Measurements from ENCODE around the gene UNCX. TPM values are rescaled to one million over a fixed set of nuclear protein-coding genes. Genes with fewer than 3 reads are reported as not detected.

Gene UNCX
- total RNA-seq, 1 experiment from 2014 or later = not detected

DNA sequence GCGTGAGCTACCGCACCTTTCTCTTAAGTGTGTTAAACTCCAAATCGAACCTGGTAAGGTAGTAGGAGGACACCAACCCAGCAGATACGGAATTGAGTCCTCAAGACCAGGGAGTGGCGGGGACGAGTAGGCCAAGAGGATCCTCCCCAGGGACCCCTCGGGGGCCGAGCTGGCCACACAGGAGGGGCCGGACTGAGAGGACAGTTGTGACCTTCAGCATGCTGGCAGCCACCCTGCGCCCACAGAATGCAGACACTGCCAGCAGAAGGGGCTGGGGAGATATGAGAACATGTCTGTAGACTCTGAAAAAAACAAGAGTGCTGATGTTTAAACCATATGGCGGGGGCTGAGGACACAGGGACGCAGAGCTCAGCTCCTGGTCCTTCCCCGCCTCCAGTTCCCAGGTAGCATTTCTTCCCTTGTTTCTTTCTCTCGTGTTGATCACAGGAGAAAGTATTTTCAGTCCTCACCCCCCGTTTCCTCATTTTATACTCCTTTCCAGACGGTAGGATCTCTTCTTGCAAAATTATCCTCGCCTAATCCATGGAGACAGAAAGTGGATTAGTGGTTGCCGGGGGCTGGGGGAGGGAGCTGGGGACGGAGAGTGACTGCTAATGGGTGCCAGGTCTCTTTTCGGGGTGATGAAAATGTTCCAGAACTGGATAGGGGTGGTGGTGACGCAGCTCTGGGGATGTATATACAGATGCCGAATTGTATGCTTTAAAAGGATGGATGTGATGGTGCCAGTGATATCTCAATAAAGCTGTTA, 11.5 kb upstream of the UNCX start:
- no peak overlapping the region for H3K4me3 Mint-ChIP-seq (ENCODE audit: low read depth, unreplicated experiment)
- H3K4me1 Mint-ChIP-seq (ENCODE audit: low read depth, unreplicated experiment) = no peaks in the 10 kb centered on the region
- TF ChIP-seq, protein P1, sequence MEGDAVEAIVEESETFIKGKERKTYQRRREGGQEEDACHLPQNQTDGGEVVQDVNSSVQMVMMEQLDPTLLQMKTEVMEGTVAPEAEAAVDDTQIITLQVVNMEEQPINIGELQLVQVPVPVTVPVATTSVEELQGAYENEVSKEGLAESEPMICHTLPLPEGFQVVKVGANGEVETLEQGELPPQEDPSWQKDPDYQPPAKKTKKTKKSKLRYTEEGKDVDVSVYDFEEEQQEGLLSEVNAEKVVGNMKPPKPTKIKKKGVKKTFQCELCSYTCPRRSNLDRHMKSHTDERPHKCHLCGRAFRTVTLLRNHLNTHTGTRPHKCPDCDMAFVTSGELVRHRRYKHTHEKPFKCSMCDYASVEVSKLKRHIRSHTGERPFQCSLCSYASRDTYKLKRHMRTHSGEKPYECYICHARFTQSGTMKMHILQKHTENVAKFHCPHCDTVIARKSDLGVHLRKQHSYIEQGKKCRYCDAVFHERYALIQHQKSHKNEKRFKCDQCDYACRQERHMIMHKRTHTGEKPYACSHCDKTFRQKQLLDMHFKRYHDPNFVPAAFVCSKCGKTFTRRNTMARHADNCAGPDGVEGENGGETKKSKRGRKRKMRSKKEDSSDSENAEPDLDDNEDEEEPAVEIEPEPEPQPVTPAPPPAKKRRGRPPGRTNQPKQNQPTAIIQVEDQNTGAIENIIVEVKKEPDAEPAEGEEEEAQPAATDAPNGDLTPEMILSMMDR (IDR thresholded peaks at IDR 0.05; ENCODE audit: unreplicated experiment) = no peak
- H3K27ac Mint-ChIP-seq (ENCODE audit: unreplicated experiment) = no peak overlapping the region
- BruUV-seq (replicated peaks) = no TSS peak
- CTCF ChIA-PET = interaction anchor here (0.5 to 1.6 kb wide), 7 partner anchors 13 to 192 kb away, joined by 3 to 9 read pairs (median 4); no protein-coding TSS in a partner anchor
- no peak for DNase-seq
- H3K9me3 Mint-ChIP-seq (ENCODE audit: low read depth, unreplicated experiment) = no peaks in the 10 kb centered on the region
- H3K27me3 Mint-ChIP-seq (ENCODE audit: unreplicated experiment) = peaks cover 100% of the 10 kb centered on the region
- intact Hi-C loops (cut with micrococcal nuclease; ENCODE audit: unreplicated experiment) = no loop called here
- no peaks in the 10 kb centered on the region for H3K36me3 Mint-ChIP-seq (ENCODE audit: insufficient read depth, unreplicated experiment)

DNA sequence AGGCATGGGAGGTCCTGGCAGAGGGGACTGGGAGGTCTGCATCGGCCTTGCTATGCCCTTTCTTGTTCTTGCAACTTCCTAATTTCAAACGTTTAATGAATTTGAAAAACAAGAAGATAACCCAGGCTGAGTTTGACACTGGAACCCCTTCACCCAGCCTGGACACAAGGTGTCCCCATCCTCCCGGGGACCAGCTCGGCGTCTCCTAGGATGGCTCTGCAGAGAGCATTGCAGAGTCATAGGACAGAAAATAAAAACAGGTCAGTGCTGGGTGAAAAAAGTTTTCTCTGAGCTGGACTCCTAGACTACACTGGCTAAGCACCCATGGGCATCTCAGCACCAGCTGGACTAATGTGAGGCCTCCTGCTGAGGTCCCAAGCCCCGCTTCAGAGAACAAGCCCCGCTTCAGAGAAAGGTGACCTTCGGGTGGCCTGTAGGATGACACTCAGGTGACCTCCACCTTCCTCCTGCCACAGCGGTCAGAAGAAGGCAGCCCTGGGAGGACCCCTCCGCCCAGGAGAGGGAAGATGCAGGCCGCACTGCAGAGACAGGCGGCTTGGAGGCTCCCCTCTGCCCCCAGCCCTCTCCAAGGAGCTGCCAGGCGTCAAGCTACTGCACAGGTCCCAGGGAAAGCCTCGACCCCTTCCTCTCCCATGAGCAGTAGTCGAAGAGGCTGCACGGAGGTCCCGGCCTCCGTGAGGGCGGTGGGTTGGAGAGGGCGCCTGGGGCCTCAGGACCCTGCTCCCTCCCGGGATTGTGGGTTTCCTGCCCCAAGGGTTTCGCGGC, 9.3 kb upstream of the UNCX start:
- CTCF ChIA-PET = interaction anchor here (0.6 to 1.6 kb wide), 3 partner anchors 25 to 209 kb away, joined by 4 to 5 read pairs (median 5); no protein-coding TSS in a partner anchor
- H3K4me1 Mint-ChIP-seq (ENCODE audit: low read depth, unreplicated experiment) = no peaks in the 10 kb centered on the region

DNA sequence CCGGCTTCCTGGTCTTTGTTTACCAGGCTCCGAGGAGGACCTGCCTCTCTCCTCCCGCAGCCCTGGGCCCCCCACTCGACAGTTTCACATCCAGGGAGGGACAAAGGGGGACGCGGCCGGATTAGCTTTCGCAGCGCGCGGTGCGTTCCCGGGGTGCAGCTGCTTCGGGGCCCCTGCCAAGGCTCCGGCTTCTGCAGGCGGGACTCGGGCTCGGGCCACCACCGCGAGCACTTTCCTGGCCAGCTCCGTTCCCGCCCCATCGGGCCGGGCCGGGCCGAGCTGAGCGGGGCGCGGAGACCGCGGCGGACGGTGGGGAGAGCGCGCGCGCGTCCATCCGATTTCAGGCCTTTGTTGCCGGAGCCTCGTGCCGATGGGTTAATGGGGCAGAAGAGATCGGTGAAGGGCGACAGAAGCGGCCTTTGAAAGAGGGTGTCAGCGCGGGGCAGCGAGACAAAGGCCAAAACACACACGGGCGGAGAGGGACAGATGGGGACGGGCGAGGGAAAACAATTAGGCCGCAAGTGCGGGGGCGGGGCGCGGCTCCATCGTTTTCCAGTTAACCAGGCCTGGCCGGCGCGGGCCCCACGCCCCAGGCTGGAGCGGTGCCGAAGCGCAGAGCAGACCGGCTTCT, 8.5 kb upstream of the UNCX start:
- DNase-seq = no peak
- TF ChIP-seq, protein P1 (IDR thresholded peaks at IDR 0.05; ENCODE audit: unreplicated experiment) = no peak
- no peaks in the 10 kb centered on the region for H3K36me3 Mint-ChIP-seq (ENCODE audit: insufficient read depth, unreplicated experiment)
- CTCF ChIA-PET = interaction anchor here (1.4 kb wide), 1 partner anchor 188 kb away, joined by 5 read pairs; no protein-coding TSS in a partner anchor
- no peak overlapping the region for H3K4me3 Mint-ChIP-seq (ENCODE audit: low read depth, unreplicated experiment)
- H3K4me1 Mint-ChIP-seq (ENCODE audit: low read depth, unreplicated experiment) = no peaks in the 10 kb centered on the region
- H3K27me3 Mint-ChIP-seq (ENCODE audit: unreplicated experiment) = peaks cover 100% of the 10 kb centered on the region
- no TSS peak for BruUV-seq (replicated peaks)
- H3K9me3 Mint-ChIP-seq (ENCODE audit: low read depth, unreplicated experiment) = no peaks in the 10 kb centered on the region
- H3K27ac Mint-ChIP-seq (ENCODE audit: unreplicated experiment) = no peak overlapping the region
- intact Hi-C loops (cut with micrococcal nuclease; ENCODE audit: unreplicated experiment) = no loop called here

More for the DNA sequence above, 9.3 kb upstream of the UNCX start:
- H3K9me3 Mint-ChIP-seq (ENCODE audit: low read depth, unreplicated experiment) = no peaks in the 10 kb centered on the region
- DNase-seq = peak; percentile 45
- no TSS peak for BruUV-seq (replicated peaks)
- intact Hi-C loops (cut with micrococcal nuclease; ENCODE audit: unreplicated experiment) = loop anchor here (1.0 kb wide), 1 partner anchor 209 kb away; no protein-coding TSS in a partner anchor
- no peak overlapping the region for H3K27ac Mint-ChIP-seq (ENCODE audit: unreplicated experiment)
- no peak overlapping the region for H3K4me3 Mint-ChIP-seq (ENCODE audit: low read depth, unreplicated experiment)
- H3K27me3 Mint-ChIP-seq (ENCODE audit: unreplicated experiment) = peaks cover 100% of the 10 kb centered on the region
- H3K36me3 Mint-ChIP-seq (ENCODE audit: insufficient read depth, unreplicated experiment) = no peaks in the 10 kb centered on the region
- TF ChIP-seq, protein P1 (IDR thresholded peaks at IDR 0.05; ENCODE audit: unreplicated experiment) = no peak

DNA sequence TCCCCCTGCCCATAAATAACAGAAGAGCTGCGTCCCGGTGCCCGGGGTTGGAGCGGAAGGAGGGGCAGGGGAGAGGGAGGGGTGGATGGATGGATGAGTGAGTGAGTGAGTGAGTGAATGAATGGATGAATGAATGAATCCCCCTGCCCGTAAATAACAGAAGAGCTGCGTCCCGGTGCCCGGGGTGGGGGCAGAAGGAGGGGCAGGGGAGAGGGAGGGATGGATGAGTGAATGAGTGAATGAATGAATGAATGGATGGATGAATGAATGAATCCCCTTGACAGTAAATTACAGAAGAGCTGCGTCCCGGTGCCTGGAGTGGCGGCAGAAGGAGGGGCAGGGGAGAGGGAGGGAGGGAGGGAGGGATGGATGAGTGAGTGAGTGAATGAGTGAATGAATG, 7.6 kb upstream of the UNCX start:
- DNase-seq = no peak
- TF ChIP-seq, protein P1 (IDR thresholded peaks at IDR 0.05; ENCODE audit: unreplicated experiment) = no peak
- CTCF ChIA-PET = interaction anchor here (0.7 kb wide), 1 partner anchor 166 kb away, joined by 4 read pairs; no protein-coding TSS in a partner anchor
- no TSS peak for BruUV-seq (replicated peaks)
- Mint-ChIP-seq H3K9me3 (ENCODE audit: low read depth, unreplicated experiment) (no peaks in the 10 kb centered on the region), H3K27me3 (ENCODE audit: unreplicated experiment) (peaks cover 95% of the 10 kb centered on the region), H3K36me3 (ENCODE audit: insufficient read depth, unreplicated experiment) (no peaks in the 10 kb centered on the region), H3K4me1 (ENCODE audit: low read depth, unreplicated experiment) (no peaks in the 10 kb centered on the region), H3K27ac (ENCODE audit: unreplicated experiment) (no peak overlapping the region), H3K4me3 (ENCODE audit: low read depth, unreplicated experiment) (no peak overlapping the region)
- intact Hi-C loops (cut with micrococcal nuclease; ENCODE audit: unreplicated experiment) = no loop called here
